SK-N-SH (cell line): ENCODE measurements around the gene TAF6.

Experiments used
- FOSL2 ChIP-seq: IDR thresholded peaks from 2 replicates; pipeline ENCODE4 v1.4.0; 2012; ENCODE audit warnings: low read depth, mild to moderate bottlenecking, moderate library complexity, borderline replicate concordance
- FOXJ3 ChIP-seq: sonication (generic); formaldehyde crosslinking; IDR thresholded peaks from 2 replicates; pipeline ENCODE4 v1.5.1; 2020; ENCODE audit warnings: mild to moderate bottlenecking, missing genetic modification reagents
- GABPA ChIP-seq: IDR thresholded peaks from 2 replicates; pipeline ENCODE4 v1.4.0; 2012; ENCODE audit warnings: low read depth, mild to moderate bottlenecking
- NRF1 ChIP-seq: IDR thresholded peaks from 2 replicates; pipeline ENCODE4 v1.6.1; 2012; ENCODE audit warnings: low read depth, mild to moderate bottlenecking, low read length
- RAD21 ChIP-seq: IDR thresholded peaks from 2 replicates; pipeline ENCODE4 v1.6.1; 2012; ENCODE audit warnings: mild to moderate bottlenecking, low read length
- RCOR1 ChIP-seq: fragments of 150-350 bp; IDR thresholded peaks from 2 replicates; pipeline ENCODE4 v1.6.1; 2017; ENCODE audit warnings: antibody characterized with exemption, low read length
- SIN3A ChIP-seq: IDR thresholded peaks from 2 replicates; pipeline ENCODE4 v1.6.1; 2012; ENCODE audit warnings: low read depth, mild to moderate bottlenecking, low read length, moderate library complexity, borderline replicate concordance
- TEAD4 ChIP-seq: IDR thresholded peaks from 2 replicates; pipeline ENCODE4 v1.4.0; 2012; ENCODE audit warnings: mild to moderate bottlenecking, borderline replicate concordance; ENCODE audit not compliant: insufficient read depth
- YY1 ChIP-seq: IDR thresholded peaks from 2 replicates; pipeline ENCODE4 v1.4.0; 2012; ENCODE audit warnings: low read depth, mild to moderate bottlenecking
- TF ChIP-seq, protein P1 (sequence below): fragments of 200-600 bp; sonication (generic); IDR thresholded peaks from 2 replicates; pipeline ENCODE4 v1.6.1; 2017; ENCODE audit warnings: antibody characterized with exemption, mild to moderate bottlenecking, moderate library complexity
- TF ChIP-seq, protein P2 (sequence below): fragments of 150-350 bp; IDR thresholded peaks from 2 replicates; pipeline ENCODE4 v1.6.1; 2016; ENCODE audit warnings: mild to moderate bottlenecking, low read depth, low read length
- TF ChIP-seq, protein P3 (sequence below): fragments of 150-350 bp; IDR thresholded peaks from 2 replicates; pipeline ENCODE4 v1.6.1; 2017; ENCODE audit warnings: antibody characterized with exemption, low read length, low read depth, borderline replicate concordance

DNA sequence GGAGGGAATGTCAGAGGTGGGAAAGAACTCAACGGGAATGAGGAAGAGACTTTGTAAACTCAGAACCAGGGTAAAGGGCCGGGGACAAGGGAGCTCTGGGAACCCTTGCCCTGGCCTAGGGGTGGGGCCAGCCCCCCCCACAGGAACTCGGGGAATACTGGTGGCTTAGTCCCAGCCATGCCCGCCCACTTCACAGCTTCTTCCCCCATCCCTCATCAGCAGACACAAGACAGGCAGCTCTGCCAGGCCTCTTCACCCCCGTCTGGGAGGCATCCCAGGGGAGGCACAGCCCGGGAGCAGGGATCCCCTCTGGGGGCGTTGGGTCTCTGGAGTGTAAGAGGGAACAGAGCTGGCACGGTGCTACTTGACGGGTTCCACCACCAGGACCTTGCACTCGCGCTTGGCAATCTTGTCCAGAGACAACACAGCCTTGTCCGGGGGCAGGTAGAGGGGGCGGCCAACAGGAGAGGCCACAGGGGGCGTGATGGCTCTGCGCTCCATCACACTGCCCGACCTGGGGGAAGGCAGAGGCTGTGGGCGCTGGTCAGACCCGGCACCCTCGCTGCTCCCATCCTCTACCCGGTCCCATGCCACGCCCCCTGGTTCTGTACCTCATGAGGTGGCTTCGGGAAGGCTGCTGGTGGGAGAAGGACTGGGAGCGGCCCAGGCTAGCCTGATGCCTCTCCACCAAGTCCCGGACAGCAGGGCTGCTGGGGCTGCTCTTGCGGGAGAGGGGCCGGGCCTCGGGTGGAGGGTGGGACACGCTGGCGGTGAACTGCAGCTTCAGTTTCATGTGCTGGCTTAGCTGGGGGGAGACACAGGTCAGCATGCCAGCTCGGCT lies 35.7 kb upstream of the TAF6 start:
- TF ChIP-seq, protein P1, sequence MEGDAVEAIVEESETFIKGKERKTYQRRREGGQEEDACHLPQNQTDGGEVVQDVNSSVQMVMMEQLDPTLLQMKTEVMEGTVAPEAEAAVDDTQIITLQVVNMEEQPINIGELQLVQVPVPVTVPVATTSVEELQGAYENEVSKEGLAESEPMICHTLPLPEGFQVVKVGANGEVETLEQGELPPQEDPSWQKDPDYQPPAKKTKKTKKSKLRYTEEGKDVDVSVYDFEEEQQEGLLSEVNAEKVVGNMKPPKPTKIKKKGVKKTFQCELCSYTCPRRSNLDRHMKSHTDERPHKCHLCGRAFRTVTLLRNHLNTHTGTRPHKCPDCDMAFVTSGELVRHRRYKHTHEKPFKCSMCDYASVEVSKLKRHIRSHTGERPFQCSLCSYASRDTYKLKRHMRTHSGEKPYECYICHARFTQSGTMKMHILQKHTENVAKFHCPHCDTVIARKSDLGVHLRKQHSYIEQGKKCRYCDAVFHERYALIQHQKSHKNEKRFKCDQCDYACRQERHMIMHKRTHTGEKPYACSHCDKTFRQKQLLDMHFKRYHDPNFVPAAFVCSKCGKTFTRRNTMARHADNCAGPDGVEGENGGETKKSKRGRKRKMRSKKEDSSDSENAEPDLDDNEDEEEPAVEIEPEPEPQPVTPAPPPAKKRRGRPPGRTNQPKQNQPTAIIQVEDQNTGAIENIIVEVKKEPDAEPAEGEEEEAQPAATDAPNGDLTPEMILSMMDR, result no peak
- TF ChIP-seq YY1 (no peak), NRF1 (no peak), RAD21 (no peak), GABPA (no peak), TEAD4 (no peak), RCOR1 (no peak), FOSL2 (no peak), SIN3A (no peak), FOXJ3 (no peak)
- TF ChIP-seq, protein P2, sequence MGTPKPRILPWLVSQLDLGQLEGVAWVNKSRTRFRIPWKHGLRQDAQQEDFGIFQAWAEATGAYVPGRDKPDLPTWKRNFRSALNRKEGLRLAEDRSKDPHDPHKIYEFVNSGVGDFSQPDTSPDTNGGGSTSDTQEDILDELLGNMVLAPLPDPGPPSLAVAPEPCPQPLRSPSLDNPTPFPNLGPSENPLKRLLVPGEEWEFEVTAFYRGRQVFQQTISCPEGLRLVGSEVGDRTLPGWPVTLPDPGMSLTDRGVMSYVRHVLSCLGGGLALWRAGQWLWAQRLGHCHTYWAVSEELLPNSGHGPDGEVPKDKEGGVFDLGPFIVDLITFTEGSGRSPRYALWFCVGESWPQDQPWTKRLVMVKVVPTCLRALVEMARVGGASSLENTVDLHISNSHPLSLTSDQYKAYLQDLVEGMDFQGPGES, result no peak
- TF ChIP-seq, protein P3, sequence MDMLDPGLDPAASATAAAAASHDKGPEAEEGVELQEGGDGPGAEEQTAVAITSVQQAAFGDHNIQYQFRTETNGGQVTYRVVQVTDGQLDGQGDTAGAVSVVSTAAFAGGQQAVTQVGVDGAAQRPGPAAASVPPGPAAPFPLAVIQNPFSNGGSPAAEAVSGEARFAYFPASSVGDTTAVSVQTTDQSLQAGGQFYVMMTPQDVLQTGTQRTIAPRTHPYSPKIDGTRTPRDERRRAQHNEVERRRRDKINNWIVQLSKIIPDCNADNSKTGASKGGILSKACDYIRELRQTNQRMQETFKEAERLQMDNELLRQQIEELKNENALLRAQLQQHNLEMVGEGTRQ, result no peak
